SH-SY5Y (cell line): ENCODE results near the gene KRTAP10-7.
"Not testable (repeated sequence)": the region's sequence is repeated elsewhere in the genome, so short reads cannot be mapped to it uniquely, and the experiment has no call there.

Source experiments
- GATA2 ChIP-seq: IDR thresholded peaks from 2 replicates; pipeline ENCODE4 v1.6.1; 2011; ENCODE audit warnings: mild to moderate bottlenecking, low read depth, low read length
- GATA3 ChIP-seq: IDR thresholded peaks from 2 replicates; pipeline ENCODE4 v1.6.1; 2011; ENCODE audit warnings: low read depth, mild to moderate bottlenecking, low read length, moderate library complexity

The KRTAP10-7 gene

GRCh38 chr21:44600118-44600978 is at the start of gene KRTAP10-7:
TSS of gene KRTAP10-7 (plus strand) at chr21:44600597. CDS start at chr21:44600622, 25 bp downstream.
- TF ChIP-seq GATA2, GATA3: not testable (repeated sequence)

GRCh38 chr21:44550807-44551206 is 49.6 kb upstream of the KRTAP10-7 start:
- TF ChIP-seq GATA2: no peak
- TF ChIP-seq GATA3: no peak

- TF ChIP-seq GATA3 (no peak), GATA2 (no peak)
These were observed 48.9 kb upstream of the KRTAP10-7 start, which contains the start of gene KRTAP10-2 for GRCh38 chr21:44551340-44551961. TSS of gene KRTAP10-2 (minus strand) at chr21:44551505. CDS start at chr21:44551458, 47 bp downstream.

GRCh38 chr21:44552136-44552535 is 48.3 kb upstream of the KRTAP10-7 start:
- TF ChIP-seq GATA2 (no peak), GATA3 (no peak)

GRCh38 chr21:44552681-44553080 is 47.7 kb upstream of the KRTAP10-7 start:
- TF ChIP-seq GATA2 (no peak), GATA3 (no peak)

GRCh38 chr21:44555200-44555875 is 45.1 kb upstream of the KRTAP10-7 start:
- no peak for TF ChIP-seq GATA2
- no peak for TF ChIP-seq GATA3

GRCh38 chr21:44556879-44557278 is 43.5 kb upstream of the KRTAP10-7 start:
- TF ChIP-seq GATA3: no peak
- TF ChIP-seq GATA2: no peak

- TF ChIP-seq GATA3: no peak
- no peak for TF ChIP-seq GATA2
These were observed 42.7 kb upstream of the KRTAP10-7 start for GRCh38 chr21:44557491-44558328.

- no peak for TF ChIP-seq GATA3
- TF ChIP-seq GATA2: no peak
These were observed 41.7 kb upstream of the KRTAP10-7 start, which contains the start of gene KRTAP10-3 for GRCh38 chr21:44558695-44559094. TSS of gene KRTAP10-3 (minus strand) at chr21:44558795. CDS start at chr21:44558715, 80 bp downstream.

- TF ChIP-seq GATA3: no peak
- TF ChIP-seq GATA2: no peak
These were observed 36.3 kb upstream of the KRTAP10-7 start for GRCh38 chr21:44564099-44564498.

GRCh38 chr21:44564886-44565598 is 35.4 kb upstream of the KRTAP10-7 start:
- no peak for TF ChIP-seq GATA3
- no peak for TF ChIP-seq GATA2

- TF ChIP-seq GATA2 (no peak), GATA3 (no peak)
These were observed 34.0 kb upstream of the KRTAP10-7 start for GRCh38 chr21:44566403-44566802.
